Measurements from ENCODE around the gene ABHD17B. TPM values are rescaled to one million over a fixed set of nuclear protein-coding genes. Genes with fewer than 3 reads are reported as not detected.

The ABHD17B gene
- total RNA-seq, 5 donors from 2014 or later (not counting 1 experiment from before 2014, with no cell fraction given), result 16.0 to 23.7 (median 19.7) TPM

DNA sequence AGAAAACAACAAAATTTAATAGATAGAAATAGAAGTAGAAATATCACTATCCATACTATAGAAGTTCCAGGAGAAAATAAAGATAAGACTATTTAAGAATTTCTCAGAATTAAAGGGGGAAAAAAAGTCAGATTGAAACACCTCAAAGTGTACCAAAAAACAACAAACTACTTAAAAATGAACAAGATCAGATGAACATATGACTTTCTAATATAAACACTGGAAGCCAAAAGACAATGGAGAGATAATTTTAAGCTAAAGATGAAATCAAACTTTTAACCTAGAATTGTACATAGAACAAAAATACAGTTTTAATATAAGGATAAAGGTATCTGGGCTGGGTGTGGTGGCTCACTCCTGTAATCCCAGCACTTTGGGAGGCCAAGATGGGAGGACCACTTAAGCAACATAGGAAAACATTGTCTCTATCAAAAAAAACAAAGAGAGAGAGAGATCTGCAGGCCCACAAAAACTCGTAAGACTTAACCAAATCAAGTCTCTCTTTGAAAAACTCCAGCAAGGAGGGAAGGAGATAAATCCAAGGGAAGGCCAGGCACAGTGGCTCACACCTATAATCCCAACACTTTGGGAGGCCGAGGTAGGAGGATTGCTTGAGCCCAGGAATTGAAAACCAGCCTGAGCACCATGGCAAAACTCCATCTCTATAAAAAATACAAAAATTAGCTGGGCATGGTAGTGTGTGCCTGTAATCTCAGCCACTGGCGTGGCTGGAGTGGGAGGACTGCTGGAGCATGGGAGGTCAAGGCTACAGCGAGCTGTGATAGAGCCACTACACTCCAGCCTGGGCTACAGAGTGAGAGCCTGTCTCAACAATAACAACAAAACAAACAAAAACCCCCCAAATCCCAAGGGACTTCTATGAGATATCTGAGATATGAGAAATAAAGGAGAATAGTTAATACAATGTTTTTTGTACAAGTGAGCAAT lies 32.4 kb downstream of the ABHD17B start:
- ChIA-PET POLR2A (interaction anchor here (0.6 kb wide), 4 partner anchors 10 to 129 kb away, joined by 3 to 4 read pairs (median 4); no protein-coding TSS in a partner anchor), CTCF (interaction anchor here (0.8 to 1.0 kb wide), 2 partner anchors 9 to 26 kb away, joined by 3 to 4 read pairs; no protein-coding TSS in a partner anchor)
- Histone ChIP-seq H3K9me3 (peaks cover 7% of the 10 kb centered on the region), H3K36me3 (ENCODE audit: control insufficient read depth in 2 of 2, extremely low read depth in 1 of 2, insufficient read depth in 1 of 2, low read length in 1 of 2) (peaks cover 0 to 5% of the 10 kb centered on the region in 2 donors), H3K4me3 (ENCODE audit: control insufficient read depth in 1 of 2, extremely low read depth in 1 of 2, low read length in 1 of 2) (no peak overlapping the region), H3K27me3 (replicated peaks in 1 of 2; ENCODE audit: control insufficient read depth in 2 of 2, extremely low read depth in 1 of 2, insufficient read depth in 2 of 2, low read length in 1 of 2) (no peaks in the 10 kb centered on the region), H3K4me1 (ENCODE audit: control insufficient read depth in 1 of 2, extremely low read depth in 1 of 2, insufficient read depth in 2 of 2, low read length in 2 of 2) (peaks cover 0 to 3% of the 10 kb centered on the region in 2 experiments), H3K27ac (ENCODE audit: low read length) (no peak overlapping the region)
- no peak overlapping the region for H3K4me3 Mint-ChIP-seq
- H3K36me3 Mint-ChIP-seq, result peaks cover 52% of the 10 kb centered on the region
- H3K9me3 Mint-ChIP-seq, result peaks cover 18 to 37% (median 20%) of the 10 kb centered on the region in 3 donors
- DNase-seq, result no peak
- peaks cover 14 to 35% (median 16%) of the 10 kb centered on the region in 3 donors for H3K4me1 Mint-ChIP-seq
- ATAC-seq (replicated peaks in 1 of 4), result no peak
- H3K27ac Mint-ChIP-seq, result no peak overlapping the region
- no peaks in the 10 kb centered on the region for H3K27me3 Mint-ChIP-seq
- WGBS (ENCODE audit: insufficient coverage), result no CpG with 5 or more reads among the region's 4 CpGs

DNA sequence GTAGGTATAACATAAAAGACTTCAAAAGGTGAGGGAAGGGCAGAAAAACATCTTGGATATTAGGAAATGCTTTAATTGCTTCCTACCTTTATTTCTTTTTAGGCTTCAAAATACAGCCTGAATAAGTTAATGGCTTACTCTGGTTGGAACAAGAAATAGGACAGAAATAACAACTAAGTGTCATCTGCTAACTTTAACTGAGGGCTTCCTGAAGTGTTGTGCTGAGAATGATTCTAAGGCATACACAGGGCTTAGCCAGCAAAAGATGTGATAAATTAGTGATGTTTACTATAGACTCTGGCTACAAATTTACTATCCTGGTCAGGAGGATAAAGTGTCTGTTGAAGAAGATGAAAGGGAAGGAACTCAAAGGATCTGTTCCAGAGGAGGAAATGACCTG lies 34.2 kb downstream of the ABHD17B start:
- Mint-ChIP-seq H3K4me3 (no peak overlapping the region), H3K4me1 (peaks cover 15 to 35% (median 16%) of the 10 kb centered on the region in 3 donors), H3K27me3 (no peaks in the 10 kb centered on the region), H3K27ac (no peak overlapping the region), H3K9me3 (peaks cover 15 to 33% (median 20%) of the 10 kb centered on the region in 3 donors), H3K36me3 (peaks cover 43% of the 10 kb centered on the region)
- peaks cover 0 to 3% of the 10 kb centered on the region in 2 experiments for H3K4me1 ChIP-seq (ENCODE audit: control insufficient read depth in 1 of 2, extremely low read depth in 1 of 2, insufficient read depth in 2 of 2, low read length in 2 of 2)
- no peaks in the 10 kb centered on the region for H3K27me3 ChIP-seq (replicated peaks in 1 of 2; ENCODE audit: control insufficient read depth in 2 of 2, extremely low read depth in 1 of 2, insufficient read depth in 2 of 2, low read length in 1 of 2)
- no peak overlapping the region for H3K27ac ChIP-seq (ENCODE audit: low read length)
- DNase-seq (no peak), ATAC-seq (replicated peaks in 1 of 4) (no peak)
- H3K36me3 ChIP-seq (ENCODE audit: control insufficient read depth in 2 of 2, extremely low read depth in 1 of 2, insufficient read depth in 1 of 2, low read length in 1 of 2), result peaks cover 0 to 8% of the 10 kb centered on the region in 2 donors
- peaks cover 3% of the 10 kb centered on the region for H3K9me3 ChIP-seq
- POLR2A ChIA-PET, result no interaction called here
- H3K4me3 ChIP-seq (ENCODE audit: control insufficient read depth in 1 of 2, extremely low read depth in 1 of 2, low read length in 1 of 2), result no peak overlapping the region
- CTCF ChIA-PET, result no interaction called here

DNA sequence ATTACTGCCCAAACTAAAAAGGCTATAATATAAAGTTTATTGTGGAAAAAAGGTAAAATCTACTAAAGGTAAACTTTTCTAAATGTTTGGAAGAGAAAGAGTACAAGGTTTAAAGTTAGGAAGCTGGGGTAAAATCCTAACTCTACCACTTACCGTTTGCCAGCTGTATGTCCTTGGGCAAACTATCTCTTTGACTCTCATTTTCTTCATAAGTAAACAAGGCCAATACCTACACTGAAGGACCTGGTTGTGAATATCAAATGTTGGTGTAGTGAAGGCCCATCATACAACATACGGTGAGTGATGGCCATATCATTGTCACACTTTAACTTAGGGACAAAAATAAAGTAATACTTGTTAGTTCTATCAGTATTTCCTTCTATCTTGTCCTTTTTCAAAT lies 34.9 kb downstream of the ABHD17B start:
- Mint-ChIP-seq H3K36me3 (peaks cover 38% of the 10 kb centered on the region), H3K27ac (no peak overlapping the region), H3K4me1 (peaks cover 15 to 30% (median 16%) of the 10 kb centered on the region in 3 donors), H3K27me3 (no peaks in the 10 kb centered on the region), H3K4me3 (no peak overlapping the region), H3K9me3 (peaks cover 15 to 30% (median 20%) of the 10 kb centered on the region in 3 donors)
- Histone ChIP-seq H3K27ac (ENCODE audit: low read length) (no peak overlapping the region), H3K4me3 (ENCODE audit: control insufficient read depth in 1 of 2, extremely low read depth in 1 of 2, low read length in 1 of 2) (no peak overlapping the region), H3K27me3 (replicated peaks in 1 of 2; ENCODE audit: control insufficient read depth in 2 of 2, extremely low read depth in 1 of 2, insufficient read depth in 2 of 2, low read length in 1 of 2) (no peaks in the 10 kb centered on the region), H3K4me1 (ENCODE audit: control insufficient read depth in 1 of 2, extremely low read depth in 1 of 2, insufficient read depth in 2 of 2, low read length in 2 of 2) (peaks cover 0 to 3% of the 10 kb centered on the region in 2 experiments), H3K36me3 (ENCODE audit: control insufficient read depth in 2 of 2, extremely low read depth in 1 of 2, insufficient read depth in 1 of 2, low read length in 1 of 2) (peaks cover 0 to 12% of the 10 kb centered on the region in 2 donors), H3K9me3 (peaks cover 3% of the 10 kb centered on the region)
- CTCF ChIA-PET, result interaction anchor here in 1 of 2 donors (0.9 to 1.0 kb wide), 2 partner anchors 35 to 97 kb away, joined by 3 read pairs; no protein-coding TSS in a partner anchor
- DNase-seq, result no peak
- POLR2A ChIA-PET, result interaction anchor here in 1 of 2 donors (0.7 kb wide), 1 partner anchor 16 kb away, joined by 3 read pairs; no protein-coding TSS in a partner anchor
- no peak for ATAC-seq (replicated peaks in 1 of 4)
- no CpG with 5 or more reads among the region's 2 CpGs for WGBS (ENCODE audit: insufficient coverage)

DNA sequence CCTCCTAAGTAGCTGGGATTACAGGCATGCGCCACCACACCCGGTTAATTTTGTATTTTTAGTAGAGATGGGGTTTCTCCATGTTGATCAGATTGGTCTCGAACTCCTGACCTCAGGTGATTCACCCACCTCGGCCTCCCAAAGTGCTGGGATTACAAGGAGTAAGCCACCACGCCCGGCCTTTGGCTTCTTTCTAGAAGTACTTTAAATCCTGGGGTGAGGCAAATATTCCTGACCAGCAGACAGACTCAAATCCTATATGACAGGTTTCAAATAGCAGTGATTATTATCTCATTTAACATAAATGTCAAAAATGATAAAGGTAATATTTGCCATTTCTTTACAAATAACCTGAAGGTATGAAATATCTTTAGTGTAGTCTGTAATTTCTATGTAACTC lies 35.6 kb downstream of the ABHD17B start:
- Mint-ChIP-seq H3K4me1 (peaks cover 14 to 28% (median 15%) of the 10 kb centered on the region in 3 donors), H3K36me3 (peaks cover 40% of the 10 kb centered on the region), H3K4me3 (no peak overlapping the region), H3K27ac (no peak overlapping the region), H3K9me3 (peaks cover 11 to 24% (median 16%) of the 10 kb centered on the region in 3 donors), H3K27me3 (no peaks in the 10 kb centered on the region)
- WGBS (ENCODE audit: insufficient coverage), result 100% methylated on average over 3 of the region's 6 CpGs
- Histone ChIP-seq H3K36me3 (ENCODE audit: control insufficient read depth in 2 of 2, extremely low read depth in 1 of 2, insufficient read depth in 1 of 2, low read length in 1 of 2) (peaks cover 0 to 12% of the 10 kb centered on the region in 2 donors), H3K27ac (ENCODE audit: low read length) (no peak overlapping the region), H3K4me1 (ENCODE audit: control insufficient read depth in 1 of 2, extremely low read depth in 1 of 2, insufficient read depth in 2 of 2, low read length in 2 of 2) (peaks cover 0 to 3% of the 10 kb centered on the region in 2 experiments), H3K27me3 (replicated peaks in 1 of 2; ENCODE audit: control insufficient read depth in 2 of 2, extremely low read depth in 1 of 2, insufficient read depth in 2 of 2, low read length in 1 of 2) (no peaks in the 10 kb centered on the region), H3K9me3 (peaks cover 3% of the 10 kb centered on the region), H3K4me3 (ENCODE audit: control insufficient read depth in 1 of 2, extremely low read depth in 1 of 2, low read length in 1 of 2) (no peak overlapping the region)
- DNase-seq (no peak), ATAC-seq (replicated peaks in 1 of 4) (no peak)
- POLR2A ChIA-PET, result interaction anchor here (0.5 to 0.7 kb wide), 3 partner anchors 10 to 123 kb away, joined by 3 read pairs; no protein-coding TSS in a partner anchor
- CTCF ChIA-PET, result interaction anchor here in 1 of 2 donors (1.0 kb wide), 1 partner anchor 34 kb away, joined by 3 read pairs; no protein-coding TSS in a partner anchor

DNA sequence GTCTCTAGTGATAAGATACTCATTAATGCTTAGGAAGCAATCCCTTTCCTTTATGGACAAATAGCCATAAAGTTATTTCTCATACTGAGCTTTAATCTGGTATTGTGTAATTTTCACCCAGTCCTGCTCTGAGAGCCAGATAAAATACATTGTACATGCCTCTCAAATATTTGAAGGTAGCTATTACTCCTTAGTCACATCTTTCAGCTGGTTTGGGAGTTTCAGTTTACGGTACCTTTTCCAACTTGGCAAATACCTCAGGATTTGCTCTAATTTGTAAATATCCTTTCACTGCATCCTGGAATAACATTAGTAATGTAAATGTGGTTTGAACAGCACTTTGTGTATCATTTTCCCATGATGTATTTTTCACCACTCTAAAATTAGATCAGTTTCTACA lies 47.4 kb downstream of the ABHD17B start:
- WGBS (ENCODE audit: insufficient coverage), result no CpG with 5 or more reads among the region's 1 CpG
- H3K4me1 Mint-ChIP-seq, result peaks cover 0 to 2% (median 0%) of the 10 kb centered on the region in 3 donors
- no peaks in the 10 kb centered on the region for H3K36me3 ChIP-seq (ENCODE audit: control insufficient read depth in 2 of 2, extremely low read depth in 1 of 2, insufficient read depth in 1 of 2, low read length in 1 of 2)
- H3K9me3 Mint-ChIP-seq, result peaks cover 7 to 20% (median 16%) of the 10 kb centered on the region in 3 donors
- no peak overlapping the region for H3K27ac Mint-ChIP-seq
- H3K9me3 ChIP-seq, result peaks cover 13% of the 10 kb centered on the region
- POLR2A ChIA-PET, result interaction anchor here in 1 of 2 donors (0.8 kb wide), 1 partner anchor 11 kb away, joined by 4 read pairs; no protein-coding TSS in a partner anchor
- no peak overlapping the region for H3K4me3 ChIP-seq (ENCODE audit: control insufficient read depth in 1 of 2, extremely low read depth in 1 of 2, low read length in 1 of 2)
- H3K27me3 Mint-ChIP-seq, result no peaks in the 10 kb centered on the region
- no peak overlapping the region for H3K27ac ChIP-seq (ENCODE audit: low read length)
- H3K27me3 ChIP-seq (replicated peaks in 1 of 2; ENCODE audit: control insufficient read depth in 2 of 2, extremely low read depth in 1 of 2, insufficient read depth in 2 of 2, low read length in 1 of 2), result no peaks in the 10 kb centered on the region
- CTCF ChIA-PET, result no interaction called here
- H3K4me1 ChIP-seq (ENCODE audit: control insufficient read depth in 1 of 2, extremely low read depth in 1 of 2, insufficient read depth in 2 of 2, low read length in 2 of 2), result no peaks in the 10 kb centered on the region
- ATAC-seq (replicated peaks in 1 of 4) (no peak), DNase-seq (no peak)
- peaks cover 48% of the 10 kb centered on the region for H3K36me3 Mint-ChIP-seq
- H3K4me3 Mint-ChIP-seq, result no peak overlapping the region

DNA sequence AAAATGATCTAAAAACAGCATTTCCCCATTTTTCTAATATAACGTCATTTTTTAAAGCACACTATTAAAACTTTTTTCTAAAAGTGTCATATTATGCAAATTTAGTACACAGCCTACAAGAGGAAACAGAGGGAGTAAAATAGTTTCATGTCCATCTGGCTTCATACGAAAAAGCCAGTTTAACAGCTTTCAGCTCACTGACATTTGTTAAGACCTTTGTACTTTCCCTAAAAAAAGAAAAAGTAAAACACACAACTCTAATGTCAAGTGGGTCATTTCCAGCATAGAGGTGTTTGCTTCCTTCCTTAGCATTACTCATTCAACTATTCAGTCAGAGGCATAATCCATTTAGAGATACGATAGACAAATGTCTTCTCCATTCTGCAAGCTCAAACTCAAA lies 49.4 kb downstream of the ABHD17B start:
- Mint-ChIP-seq H3K4me1 (peaks cover 0 to 2% (median 0%) of the 10 kb centered on the region in 3 donors), H3K27me3 (no peaks in the 10 kb centered on the region), H3K36me3 (peaks cover 41% of the 10 kb centered on the region), H3K4me3 (no peak overlapping the region), H3K9me3 (peaks cover 9 to 20% (median 19%) of the 10 kb centered on the region in 3 donors), H3K27ac (no peak overlapping the region)
- DNase-seq (no peak), ATAC-seq (replicated peaks in 1 of 4) (no peak)
- CTCF ChIA-PET, result interaction anchor here in 1 of 2 donors (0.6 kb wide), 1 partner anchor 160 kb away, joined by 3 read pairs; no protein-coding TSS in a partner anchor
- POLR2A ChIA-PET, result no interaction called here
- H3K4me3 ChIP-seq (ENCODE audit: control insufficient read depth in 1 of 2, extremely low read depth in 1 of 2, low read length in 1 of 2), result no peak overlapping the region
- WGBS (ENCODE audit: insufficient coverage), result no CpG with 5 or more reads among the region's 3 CpGs
- no peaks in the 10 kb centered on the region for H3K4me1 ChIP-seq (ENCODE audit: control insufficient read depth in 1 of 2, extremely low read depth in 1 of 2, insufficient read depth in 2 of 2, low read length in 2 of 2)
- H3K27me3 ChIP-seq (replicated peaks in 1 of 2; ENCODE audit: control insufficient read depth in 2 of 2, extremely low read depth in 1 of 2, insufficient read depth in 2 of 2, low read length in 1 of 2), result no peaks in the 10 kb centered on the region
- H3K9me3 ChIP-seq, result peaks cover 13% of the 10 kb centered on the region
- no peak overlapping the region for H3K27ac ChIP-seq (ENCODE audit: low read length)
- no peaks in the 10 kb centered on the region for H3K36me3 ChIP-seq (ENCODE audit: control insufficient read depth in 2 of 2, extremely low read depth in 1 of 2, insufficient read depth in 1 of 2, low read length in 1 of 2)

Measured in T-cell (primary cell).